GM12872 (cell line): Measurements from ENCODE around the gene ENPP6.

Source experiments
- TF ChIP-seq, protein P1 (sequence below): IDR thresholded peaks from 3 replicates; pipeline ENCODE4 v1.5.1; 2011; ENCODE audit warnings: low read depth, mild to moderate bottlenecking, low read length, moderate library complexity; ENCODE audit not compliant: insufficient read depth

Gene ENPP6

GRCh38 chr4:184214931-184215330 is 2.7 kb downstream of the ENPP6 start:
- TF ChIP-seq, protein P1, sequence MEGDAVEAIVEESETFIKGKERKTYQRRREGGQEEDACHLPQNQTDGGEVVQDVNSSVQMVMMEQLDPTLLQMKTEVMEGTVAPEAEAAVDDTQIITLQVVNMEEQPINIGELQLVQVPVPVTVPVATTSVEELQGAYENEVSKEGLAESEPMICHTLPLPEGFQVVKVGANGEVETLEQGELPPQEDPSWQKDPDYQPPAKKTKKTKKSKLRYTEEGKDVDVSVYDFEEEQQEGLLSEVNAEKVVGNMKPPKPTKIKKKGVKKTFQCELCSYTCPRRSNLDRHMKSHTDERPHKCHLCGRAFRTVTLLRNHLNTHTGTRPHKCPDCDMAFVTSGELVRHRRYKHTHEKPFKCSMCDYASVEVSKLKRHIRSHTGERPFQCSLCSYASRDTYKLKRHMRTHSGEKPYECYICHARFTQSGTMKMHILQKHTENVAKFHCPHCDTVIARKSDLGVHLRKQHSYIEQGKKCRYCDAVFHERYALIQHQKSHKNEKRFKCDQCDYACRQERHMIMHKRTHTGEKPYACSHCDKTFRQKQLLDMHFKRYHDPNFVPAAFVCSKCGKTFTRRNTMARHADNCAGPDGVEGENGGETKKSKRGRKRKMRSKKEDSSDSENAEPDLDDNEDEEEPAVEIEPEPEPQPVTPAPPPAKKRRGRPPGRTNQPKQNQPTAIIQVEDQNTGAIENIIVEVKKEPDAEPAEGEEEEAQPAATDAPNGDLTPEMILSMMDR = no peak

DNA sequence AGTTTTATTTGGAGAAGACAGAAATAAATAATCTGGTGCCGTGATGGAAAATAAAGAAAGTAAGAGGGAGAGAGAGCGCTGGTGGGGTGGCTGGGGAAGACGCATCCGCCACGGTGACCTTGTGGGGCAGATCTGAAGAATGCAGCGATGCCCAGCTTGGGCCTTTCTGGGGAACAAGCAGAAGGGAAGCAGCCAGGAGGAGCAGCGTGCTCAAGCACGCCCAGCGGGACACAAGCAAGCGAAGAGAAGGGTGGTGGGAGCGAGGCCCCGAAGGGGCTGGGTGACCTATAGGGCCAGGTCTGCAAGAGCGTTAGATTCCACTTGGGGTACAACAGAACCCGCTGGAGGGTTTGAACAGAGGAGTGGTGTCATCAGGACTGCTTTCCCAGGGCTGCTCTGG is 12.4 kb downstream of the ENPP6 start:
- TF ChIP-seq, protein P1 = no peak

DNA sequence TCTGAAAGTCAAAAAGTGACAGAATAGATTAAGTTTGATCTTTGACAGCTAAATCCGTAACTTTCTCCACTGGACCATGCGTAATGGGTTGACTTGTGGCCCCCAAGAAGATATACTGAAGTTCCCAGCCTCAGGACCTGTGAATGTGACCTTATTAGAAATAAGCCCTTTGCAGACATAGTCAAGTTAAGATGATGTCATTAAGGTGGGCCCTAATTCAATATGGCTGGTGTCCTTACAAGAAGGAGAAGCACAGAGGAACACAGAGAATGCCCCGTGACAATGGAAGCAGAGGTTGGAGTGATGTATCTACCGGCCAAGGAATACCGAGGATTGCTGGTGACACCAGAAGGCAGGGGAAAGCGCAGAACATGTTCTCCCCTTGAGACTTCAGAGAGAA is 14.4 kb downstream of the ENPP6 start:
- TF ChIP-seq, protein P1 = no peak

DNA sequence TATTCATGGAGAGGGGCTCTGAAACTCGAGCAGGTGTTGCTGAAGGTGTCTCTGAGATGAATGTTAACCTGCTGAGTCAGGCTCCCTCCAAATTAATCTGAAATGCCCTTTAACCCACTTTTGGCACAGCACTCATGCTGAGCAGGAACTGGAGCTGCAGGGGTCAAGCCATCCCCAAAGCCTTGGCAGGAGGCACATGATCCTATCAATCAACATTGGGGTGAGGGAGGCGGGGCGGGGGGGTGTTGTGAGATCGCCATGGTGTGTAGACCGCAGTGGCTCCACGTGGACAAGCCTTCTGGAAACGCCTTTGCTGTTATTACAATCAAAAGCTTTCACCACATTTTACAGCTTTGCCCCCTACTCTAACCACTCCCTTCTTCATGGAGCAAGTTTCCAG is 16.5 kb downstream of the ENPP6 start:
- TF ChIP-seq, protein P1 = no peak

GRCh38 chr4:184200296-184200695 is 17.4 kb downstream of the ENPP6 start:
- TF ChIP-seq, protein P1 = no peak

DNA sequence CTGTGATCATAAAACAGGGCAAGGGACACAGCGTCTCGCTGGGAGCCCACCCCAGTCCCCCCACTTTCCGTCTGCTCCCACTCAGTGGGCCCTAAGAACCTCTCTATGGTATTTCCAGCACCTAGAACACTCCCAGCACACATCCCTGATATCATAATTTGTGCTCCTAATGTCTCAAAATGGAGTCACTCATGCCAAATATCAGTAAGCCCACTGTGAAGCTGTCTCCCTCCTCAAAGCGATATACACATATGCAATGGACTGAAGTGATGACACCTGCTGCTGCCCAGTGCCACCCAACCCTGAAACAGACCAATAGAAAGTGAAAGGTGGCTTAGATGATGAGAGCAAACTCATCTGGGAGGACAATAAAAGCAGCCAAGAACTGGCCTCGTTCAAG is 17.9 kb downstream of the ENPP6 start:
- TF ChIP-seq, protein P1 = no peak

DNA sequence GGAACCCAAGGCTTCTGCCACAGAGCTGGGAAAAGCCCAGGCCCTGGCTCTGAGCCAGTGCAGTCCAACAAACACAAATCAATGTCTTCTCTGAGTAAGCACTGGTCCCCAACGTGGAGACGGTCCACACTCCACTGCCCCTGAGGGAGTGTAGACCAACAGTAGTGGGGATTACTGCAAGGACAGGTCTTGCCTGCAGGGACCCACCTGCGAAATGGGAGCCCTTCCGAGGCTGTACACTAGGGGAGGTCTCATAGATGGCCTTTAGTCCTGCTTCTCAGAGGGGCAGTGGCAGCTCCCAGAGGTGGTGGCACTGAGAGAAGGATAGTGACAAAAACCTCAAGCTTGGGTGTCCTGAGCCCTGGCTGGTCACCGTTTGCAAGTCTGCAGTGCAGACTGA is 19.5 kb downstream of the ENPP6 start:
- TF ChIP-seq, protein P1 = no peak
